SJSA1 (cell line): Measurements from ENCODE around the gene TEC. TPM values are rescaled to one million over a fixed set of nuclear protein-coding genes. Genes with fewer than 3 reads are reported as not detected.

Experiments used
- DNase-seq, 2 experiments: peaks; one replicate each; pipeline ENCODE4 v3.0.0-alpha.2; 2015 to 2020; ENCODE audit warnings: low spot score in 2 of 2, low read depth in 1 of 2
- H3K27ac ChIP-seq: fragments of 250-450 bp; sonication (Bioruptor Pico); 2 replicates; pipeline ENCODE4 v1.5.1; 2020; ENCODE audit warnings: mild to moderate bottlenecking, moderate library complexity
- H3K27me3 ChIP-seq: fragments of 250-450 bp; sonication (Bioruptor Pico); replicated peaks from 2 replicates; pipeline ENCODE4 v1.5.1; 2020; ENCODE audit warnings: mild to moderate bottlenecking, moderate library complexity
- H3K36me3 ChIP-seq: fragments of 250-450 bp; sonication (Bioruptor Pico); 2 replicates; pipeline ENCODE4 v1.5.1; 2020; ENCODE audit warnings: mild to moderate bottlenecking
- H3K4me1 ChIP-seq: fragments of 250-450 bp; sonication (Bioruptor Pico); replicated peaks from 2 replicates; pipeline ENCODE4 v1.6.1; 2021; ENCODE audit warnings: mild to moderate bottlenecking
- H3K4me3 ChIP-seq: fragments of 250-450 bp; sonication (Bioruptor Pico); 2 replicates; pipeline ENCODE4 v1.5.1; 2020; ENCODE audit warnings: mild to moderate bottlenecking
- H3K9me3 ChIP-seq: fragments of 250-450 bp; sonication (Bioruptor Pico); replicated peaks from 2 replicates; pipeline ENCODE4 v1.5.1; 2020; ENCODE audit warnings: mild to moderate bottlenecking
- total RNA-seq: library from RNA; depleted of rRNA; stranded (reverse); fragments of >200 nt; shearing (Covaris generic); gene quantifications from 2 replicates; pipeline ENCODE4 v1.2.3, GENCODE V29; 2014

The TEC gene
- total RNA-seq, 1 experiment from 2014 or later: 0.05 TPM

GRCh38 chr4:48258845-48259397, 10.7 kb downstream of the TEC start:
- Histone ChIP-seq H3K27ac (no peak overlapping the region), H3K9me3 (no peaks in the 10 kb centered on the region), H3K36me3 (no peaks in the 10 kb centered on the region), H3K4me3 (no peak overlapping the region), H3K4me1 (no peaks in the 10 kb centered on the region), H3K27me3 (no peaks in the 10 kb centered on the region)
- no peak for DNase-seq

DNA sequence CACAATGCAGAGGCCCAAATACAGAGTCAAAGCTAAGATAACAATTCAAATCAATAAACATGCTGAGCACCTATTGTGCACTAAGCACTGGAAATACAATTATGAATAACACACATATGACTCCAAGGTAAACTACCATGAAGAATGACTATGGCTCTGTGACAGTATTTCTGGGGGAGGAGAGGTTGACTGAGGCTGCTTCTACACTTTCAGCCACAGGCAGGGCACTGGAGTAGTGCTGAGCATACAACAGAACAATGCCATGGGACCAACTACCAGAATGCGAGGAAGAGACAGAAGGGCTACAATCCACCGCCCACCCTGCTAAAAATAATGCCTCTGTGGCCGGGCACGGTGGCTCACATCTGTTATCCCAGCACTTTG, 13.7 kb downstream of the TEC start:
- no peaks in the 10 kb centered on the region for H3K36me3 ChIP-seq
- H3K27me3 ChIP-seq: no peaks in the 10 kb centered on the region
- H3K4me3 ChIP-seq: no peak overlapping the region
- H3K9me3 ChIP-seq: no peaks in the 10 kb centered on the region
- DNase-seq: no peak
- H3K27ac ChIP-seq: no peak overlapping the region
- H3K4me1 ChIP-seq: no peaks in the 10 kb centered on the region

DNA sequence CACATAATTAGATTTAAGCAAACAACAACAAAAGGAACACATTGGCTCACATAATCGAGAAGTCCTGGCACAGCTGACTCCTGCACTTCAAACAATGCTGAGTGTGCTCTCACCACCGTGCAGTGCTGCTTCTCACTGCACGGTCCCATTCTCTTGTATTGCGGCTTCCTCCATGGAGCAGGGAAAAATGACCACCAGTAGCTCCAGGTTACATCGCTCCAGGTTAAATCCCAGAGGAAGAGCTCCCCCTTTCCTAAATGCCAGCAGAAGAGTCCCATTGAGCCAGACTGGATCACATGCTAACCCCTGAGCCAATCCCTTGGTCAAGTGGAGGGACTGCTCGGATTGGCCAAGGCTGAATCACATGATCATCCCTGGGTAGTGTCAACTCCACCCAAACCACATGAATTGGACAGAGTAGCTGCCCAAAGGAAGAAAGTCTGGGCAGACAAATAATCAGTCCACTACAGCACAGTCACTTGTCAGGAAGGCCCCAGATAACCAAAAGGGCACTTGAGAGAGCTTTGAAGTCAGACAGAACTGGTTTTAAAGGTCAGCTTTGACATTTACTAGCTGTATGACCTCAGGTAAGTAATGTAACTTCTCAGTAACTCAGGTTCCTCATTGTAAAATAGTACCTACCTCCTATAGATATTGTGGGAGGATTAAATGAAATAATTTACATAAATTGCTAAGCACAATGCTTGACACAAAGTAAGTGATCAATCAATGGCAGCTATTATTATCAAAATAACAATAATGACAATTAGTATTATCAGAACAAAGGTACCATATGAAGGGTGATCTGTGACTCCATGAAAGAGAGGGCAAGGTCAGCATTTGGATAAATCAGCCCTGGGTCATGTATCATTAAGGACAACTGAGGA, 14.3 kb downstream of the TEC start:
- no peak overlapping the region for H3K27ac ChIP-seq
- no peak for DNase-seq
- H3K4me1 ChIP-seq: no peaks in the 10 kb centered on the region
- no peaks in the 10 kb centered on the region for H3K27me3 ChIP-seq
- no peaks in the 10 kb centered on the region for H3K36me3 ChIP-seq
- no peak overlapping the region for H3K4me3 ChIP-seq
- H3K9me3 ChIP-seq: no peaks in the 10 kb centered on the region

GRCh38 chr4:48254381-48255071, 15.1 kb downstream of the TEC start:
- Histone ChIP-seq H3K27ac (no peak overlapping the region), H3K27me3 (no peaks in the 10 kb centered on the region), H3K9me3 (no peaks in the 10 kb centered on the region), H3K36me3 (no peaks in the 10 kb centered on the region), H3K4me3 (no peak overlapping the region), H3K4me1 (no peaks in the 10 kb centered on the region)
- DNase-seq: no peak

GRCh38 chr4:48252313-48252712, 17.3 kb downstream of the TEC start:
- H3K27me3 ChIP-seq: no peaks in the 10 kb centered on the region
- no peak overlapping the region for H3K4me3 ChIP-seq
- no peaks in the 10 kb centered on the region for H3K36me3 ChIP-seq
- no peak overlapping the region for H3K27ac ChIP-seq
- no peaks in the 10 kb centered on the region for H3K4me1 ChIP-seq
- DNase-seq: no peak
- H3K9me3 ChIP-seq: no peaks in the 10 kb centered on the region

- H3K27ac ChIP-seq: no peak overlapping the region
- no peak for DNase-seq
- no peaks in the 10 kb centered on the region for H3K4me1 ChIP-seq
- no peaks in the 10 kb centered on the region for H3K9me3 ChIP-seq
- H3K27me3 ChIP-seq: no peaks in the 10 kb centered on the region
- no peak overlapping the region for H3K4me3 ChIP-seq
- no peaks in the 10 kb centered on the region for H3K36me3 ChIP-seq
Observed at GRCh38 chr4:48250980-48251379, 18.7 kb downstream of the TEC start.

DNA sequence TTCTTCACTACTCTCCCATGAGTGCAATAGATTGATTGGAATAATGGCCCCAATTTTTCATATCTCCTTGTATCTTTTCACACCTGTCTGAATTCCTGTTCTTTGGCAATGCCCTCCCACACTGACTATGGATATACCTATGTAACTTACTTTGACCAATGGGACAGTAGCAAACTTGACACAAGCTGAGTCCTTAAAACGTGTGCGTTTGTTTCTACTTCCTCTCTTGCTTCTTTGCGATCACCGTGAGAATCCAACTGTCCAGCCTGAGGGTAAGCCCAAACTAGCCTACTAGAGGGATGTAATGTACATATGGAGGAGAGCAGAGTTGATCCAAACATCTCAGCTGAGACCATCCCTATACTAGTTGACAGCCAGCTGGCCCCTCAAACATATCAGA, 19.3 kb downstream of the TEC start:
- H3K4me3 ChIP-seq: no peak overlapping the region
- no peaks in the 10 kb centered on the region for H3K4me1 ChIP-seq
- no peaks in the 10 kb centered on the region for H3K36me3 ChIP-seq
- H3K27ac ChIP-seq: no peak overlapping the region
- H3K27me3 ChIP-seq: no peaks in the 10 kb centered on the region
- H3K9me3 ChIP-seq: no peaks in the 10 kb centered on the region
- no peak for DNase-seq

GRCh38 chr4:48249378-48249777, 20.3 kb downstream of the TEC start:
- Histone ChIP-seq H3K4me3 (no peak overlapping the region), H3K36me3 (no peaks in the 10 kb centered on the region), H3K9me3 (no peaks in the 10 kb centered on the region), H3K27me3 (no peaks in the 10 kb centered on the region), H3K27ac (no peak overlapping the region), H3K4me1 (no peaks in the 10 kb centered on the region)
- no peak for DNase-seq

- Histone ChIP-seq H3K9me3 (no peaks in the 10 kb centered on the region), H3K27ac (no peak overlapping the region), H3K36me3 (no peaks in the 10 kb centered on the region), H3K4me1 (no peaks in the 10 kb centered on the region), H3K27me3 (no peaks in the 10 kb centered on the region), H3K4me3 (no peak overlapping the region)
- no peak for DNase-seq
Observed at GRCh38 chr4:48248559-48248953, 21.1 kb downstream of the TEC start.

- H3K27me3 ChIP-seq: no peaks in the 10 kb centered on the region
- DNase-seq: no peak
- no peak overlapping the region for H3K4me3 ChIP-seq
- no peak overlapping the region for H3K27ac ChIP-seq
- H3K9me3 ChIP-seq: no peaks in the 10 kb centered on the region
- H3K4me1 ChIP-seq: no peaks in the 10 kb centered on the region
- no peaks in the 10 kb centered on the region for H3K36me3 ChIP-seq
Observed at GRCh38 chr4:48247878-48248558, 21.6 kb downstream of the TEC start.

DNA sequence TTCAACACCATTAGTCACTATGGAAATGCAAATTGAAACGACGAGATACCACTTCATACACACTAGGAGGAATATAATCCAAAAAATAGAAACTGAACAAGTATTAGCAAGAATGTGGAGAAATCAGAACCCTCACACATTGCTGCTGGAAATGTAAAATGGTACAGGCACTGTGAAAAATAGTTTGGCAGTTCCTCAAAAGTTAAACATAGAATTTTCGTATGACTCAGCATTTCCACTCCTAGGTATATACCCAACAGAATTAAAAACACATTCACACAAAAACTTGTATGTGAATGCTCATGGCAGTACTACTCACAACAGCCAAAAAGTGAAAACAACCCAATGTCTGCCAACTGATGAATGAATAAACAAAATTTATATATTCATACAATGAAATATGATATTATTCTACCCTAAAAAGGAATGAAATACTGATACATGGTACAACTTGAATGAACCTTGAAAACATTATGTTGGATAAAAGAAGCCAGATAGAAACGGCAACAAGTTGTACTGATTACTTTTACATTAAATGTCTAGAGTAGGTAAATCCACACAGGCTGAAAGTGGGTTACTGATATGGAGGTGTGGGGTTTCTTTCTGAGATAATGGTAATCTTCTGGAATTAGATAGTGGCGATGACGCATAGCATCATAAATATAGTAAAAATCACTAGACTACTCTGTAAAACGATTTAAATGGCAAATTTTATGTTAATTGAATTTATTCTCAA, 22.3 kb downstream of the TEC start:
- H3K27me3 ChIP-seq: no peaks in the 10 kb centered on the region

GRCh38 chr4:48244665-48245064, 25.0 kb downstream of the TEC start:
- H3K36me3 ChIP-seq: no peaks in the 10 kb centered on the region
- H3K4me3 ChIP-seq: no peak overlapping the region
- no peaks in the 10 kb centered on the region for H3K9me3 ChIP-seq
- no peak for DNase-seq
- no peak overlapping the region for H3K27ac ChIP-seq
- H3K4me1 ChIP-seq: no peaks in the 10 kb centered on the region
- no peaks in the 10 kb centered on the region for H3K27me3 ChIP-seq

More for the DNA sequence above, 22.3 kb downstream of the TEC start:
- Histone ChIP-seq H3K4me1 (no peaks in the 10 kb centered on the region), H3K27ac (no peak overlapping the region), H3K36me3 (no peaks in the 10 kb centered on the region), H3K9me3 (no peaks in the 10 kb centered on the region), H3K4me3 (no peak overlapping the region)
- DNase-seq: no peak

DNA sequence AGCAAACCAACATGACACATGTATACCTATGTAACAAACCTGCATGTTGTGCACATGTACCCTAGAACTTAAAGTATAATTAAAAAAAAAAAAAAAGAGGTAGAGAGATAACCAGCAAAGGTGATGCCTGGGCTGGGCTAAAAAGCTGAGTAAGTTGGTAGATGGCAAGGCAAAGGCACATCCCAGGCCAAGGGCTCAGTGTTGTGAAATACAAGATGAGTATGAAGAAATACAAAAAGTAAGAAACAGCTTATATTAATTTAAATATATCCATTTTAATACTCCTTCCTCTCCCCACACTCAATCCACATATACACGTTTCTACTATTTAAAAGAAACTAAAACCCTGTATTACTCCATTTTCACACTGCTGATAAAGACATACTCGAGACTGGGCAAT, 25.8 kb downstream of the TEC start:
- no peak overlapping the region for H3K4me3 ChIP-seq
- no peaks in the 10 kb centered on the region for H3K9me3 ChIP-seq
- DNase-seq: no peak
- no peaks in the 10 kb centered on the region for H3K27me3 ChIP-seq
- H3K27ac ChIP-seq: no peak overlapping the region
- no peaks in the 10 kb centered on the region for H3K36me3 ChIP-seq
- H3K4me1 ChIP-seq: no peaks in the 10 kb centered on the region
